Mesendoderm (in vitro differentiated cells): ENCODE measurements around the gene HDHD3.
"Not testable (repeated sequence)": the region's sequence is repeated elsewhere in the genome, so short reads cannot be mapped to it uniquely, and the experiment has no call there.

Experiments
- DNase-seq: peaks from one replicate; pipeline ENCODE4 v3.0.0; 2013
- H2AK5ac ChIP-seq: 2 replicates; pipeline ENCODE4 v1.6.1; 2013; ENCODE audit warnings: low read length, inconsistent platforms
- H2BK120ac ChIP-seq: 2 replicates; pipeline ENCODE4 v1.6.1; 2013; ENCODE audit warnings: low read depth, mild to moderate bottlenecking, low read length, moderate library complexity, mixed read lengths
- H2BK15ac ChIP-seq: replicated peaks from 2 replicates; pipeline ENCODE4 v1.6.1; 2013; ENCODE audit warnings: low read depth, mild to moderate bottlenecking, moderate library complexity
- H2BK5ac ChIP-seq: 2 replicates; pipeline ENCODE4 v1.6.1; 2013; ENCODE audit warnings: low read length, inconsistent platforms
- H3K18ac ChIP-seq: 2 replicates; pipeline ENCODE4 v1.6.1; 2013; ENCODE audit warnings: mild to moderate bottlenecking, low read length, mixed read lengths
- H3K23ac ChIP-seq: one replicate; pipeline ENCODE4 v1.6.1; 2013; ENCODE audit warnings: low read length
- H3K27ac ChIP-seq: 2 replicates; pipeline ENCODE4 v1.5.1; 2013; ENCODE audit warnings: low read depth, mild to moderate bottlenecking, inconsistent platforms, low read length, moderate library complexity
- H3K27me3 ChIP-seq: 2 replicates; pipeline ENCODE4 v1.6.1; 2013; ENCODE audit warnings: low read length, control low read depth, mild to moderate bottlenecking, inconsistent platforms; ENCODE audit not compliant: insufficient read depth, poor library complexity
- H3K36me3 ChIP-seq: 2 replicates; pipeline ENCODE4 v1.6.1; 2013; ENCODE audit warnings: low read length, inconsistent platforms; ENCODE audit not compliant: control insufficient read depth, insufficient read depth
- H3K4ac ChIP-seq: one replicate; pipeline ENCODE4 v1.6.1; 2013; ENCODE audit warnings: low read depth, mild to moderate bottlenecking, low read length, moderate library complexity
- H3K4me1 ChIP-seq: 2 replicates; pipeline ENCODE4 v1.6.1; 2013; ENCODE audit warnings: low read depth, low read length, inconsistent platforms; ENCODE audit not compliant: control insufficient read depth
- H3K4me2 ChIP-seq: 2 replicates; pipeline ENCODE4 v1.6.1; 2013; ENCODE audit warnings: low read length
- H3K4me3 ChIP-seq: 2 replicates; pipeline ENCODE4 v1.5.1; 2013; ENCODE audit warnings: mild to moderate bottlenecking, low read length
- H3K56ac ChIP-seq: one replicate; pipeline ENCODE4 v1.6.1; 2013; ENCODE audit warnings: low read length
- H3K79me1 ChIP-seq: 2 replicates; pipeline ENCODE4 v1.6.1; 2013; ENCODE audit warnings: low read length, inconsistent platforms
- H3K79me2 ChIP-seq: 2 replicates; pipeline ENCODE4 v1.6.1; 2013; ENCODE audit warnings: mild to moderate bottlenecking, low read length; ENCODE audit not compliant: control insufficient read depth, insufficient read depth
- H3K9ac ChIP-seq: 2 replicates; pipeline ENCODE4 v1.6.1; 2013; ENCODE audit warnings: low read length, inconsistent platforms
- H4K5ac ChIP-seq: one replicate; pipeline ENCODE4 v1.6.1; 2013; ENCODE audit warnings: low read length
- H4K8ac ChIP-seq: one replicate; pipeline ENCODE4 v1.6.1; 2013; ENCODE audit warnings: low read depth, mild to moderate bottlenecking, control low read depth, low read length, moderate library complexity
- WGBS: extraction: QIAGEN DNeasy Blood & Tissue Kit; methylation state at CpG from one replicate; pipeline ENCODE4 v1.1.7; 2013; ENCODE audit warnings: low lambda C conversion rate, missing lambda C conversion rate; ENCODE audit not compliant: insufficient coverage; ENCODE audit errors: extremely low coverage; 5-methylcytosine and 5-hydroxymethylcytosine counted together

The HDHD3 gene

DNA sequence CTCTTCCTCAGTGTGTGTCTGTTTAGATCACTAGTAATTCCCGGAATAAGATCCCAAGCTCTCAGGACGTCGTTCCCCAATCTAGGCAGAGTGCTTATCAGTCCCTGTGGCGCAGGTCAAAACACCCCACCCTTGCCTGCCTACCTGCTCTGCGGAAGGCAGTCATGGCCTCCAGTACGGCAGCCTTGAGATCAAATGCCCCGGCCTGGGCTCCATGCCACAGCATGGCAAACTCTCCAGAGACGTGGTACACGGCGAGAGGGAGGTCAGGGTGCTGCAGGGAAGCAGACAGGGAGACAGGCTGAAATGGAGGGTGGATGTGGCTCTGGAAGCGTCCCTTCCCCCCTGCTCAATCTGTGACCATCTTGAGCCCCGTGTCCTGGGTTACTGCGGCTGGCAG, 12.0 kb upstream of the HDHD3 start:
- Histone ChIP-seq H4K8ac (no peak overlapping the region), H3K18ac (no peak overlapping the region), H3K23ac (no peak overlapping the region), H3K27me3 (no peaks in the 10 kb centered on the region), H3K79me2 (no peaks in the 10 kb centered on the region), H3K4me2 (no peak overlapping the region), H4K5ac (no peak overlapping the region), H3K36me3 (peaks cover 4% of the 10 kb centered on the region), H2BK120ac (no peak overlapping the region), H3K4ac (no peak overlapping the region), H2BK15ac (no peak overlapping the region), H2BK5ac (no peak overlapping the region), H3K27ac (no peak overlapping the region), H3K9ac (no peak overlapping the region), H3K4me1 (no peaks in the 10 kb centered on the region), H3K79me1 (no peaks in the 10 kb centered on the region), H3K56ac (no peak overlapping the region), H3K4me3 (no peak overlapping the region), H2AK5ac (no peak overlapping the region)
- WGBS = no CpG with 5 or more reads among the region's 13 CpGs
- DNase-seq = no peak

DNA sequence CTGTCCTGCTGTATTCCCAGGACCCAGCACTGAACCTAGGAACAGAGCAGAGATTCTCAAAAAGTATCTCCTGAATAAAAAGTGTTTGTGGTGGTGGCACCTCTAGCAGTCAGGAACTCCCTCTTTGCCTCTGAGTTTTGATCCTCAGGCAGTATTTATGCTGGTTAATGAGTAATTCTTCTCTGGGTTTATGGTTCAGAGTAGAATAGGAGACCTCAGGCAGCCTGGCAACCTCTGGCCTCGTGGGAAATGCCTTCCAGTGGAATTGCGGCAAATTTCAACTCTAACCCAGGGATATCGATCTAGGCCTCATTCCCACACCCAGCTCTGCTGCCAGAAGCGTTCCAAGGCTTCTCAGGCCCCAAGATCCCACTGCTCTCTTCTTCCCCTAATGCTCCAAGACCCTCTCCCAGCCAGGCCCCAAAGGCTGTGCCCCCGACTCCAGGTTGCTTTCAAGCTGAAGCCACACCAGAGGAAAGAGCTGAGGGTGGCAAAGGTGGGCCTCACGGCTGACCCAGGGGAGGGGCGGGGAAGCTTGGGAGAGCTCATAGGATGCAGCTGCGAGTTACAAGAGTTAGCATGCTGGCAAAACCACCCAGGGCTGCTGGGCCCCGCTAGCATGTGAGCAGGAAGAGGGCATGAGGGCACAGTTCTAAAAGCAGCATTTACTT, 10.9 kb upstream of the HDHD3 start:
- H3K36me3 ChIP-seq = peaks cover 4% of the 10 kb centered on the region
- no peak for DNase-seq

DNA sequence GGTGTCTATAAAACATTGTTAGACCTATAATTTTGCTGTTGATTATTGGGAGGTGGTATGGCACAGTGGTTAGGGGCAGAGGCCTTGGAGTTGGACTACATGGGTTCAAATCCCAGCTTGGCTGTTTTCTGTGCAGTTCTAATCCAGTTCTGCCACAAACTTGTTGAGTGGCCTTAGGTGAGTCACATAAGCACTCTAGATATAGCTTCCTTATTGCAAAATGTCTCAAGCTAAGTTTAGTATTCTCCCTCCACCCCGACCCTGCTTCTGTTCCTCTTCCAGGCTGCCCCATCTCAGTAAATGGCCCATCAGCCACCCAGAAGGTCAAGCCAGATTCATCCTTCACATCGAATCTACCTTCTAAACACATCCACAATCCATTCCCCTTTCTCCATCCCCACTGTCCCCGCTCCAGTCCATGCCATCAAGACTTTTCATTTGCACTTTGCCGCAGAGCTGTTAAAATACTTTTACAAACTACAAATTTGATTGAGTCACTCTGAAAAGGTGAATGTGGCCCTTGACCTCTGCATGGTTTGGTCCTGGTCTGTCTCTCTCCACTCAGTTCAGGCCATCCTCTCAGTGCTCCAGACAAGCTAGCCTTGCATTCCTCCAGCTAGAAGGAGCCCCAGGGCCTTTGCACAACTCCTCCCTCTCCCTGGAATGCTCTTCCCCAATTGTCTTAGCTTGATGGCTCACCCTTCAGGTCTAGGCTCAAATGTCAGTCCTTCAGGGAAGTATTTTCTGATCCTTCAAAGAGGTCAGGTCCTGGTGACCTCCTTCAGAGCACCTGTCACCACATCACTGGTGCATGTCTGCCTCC, 10.0 kb upstream of the HDHD3 start:
- H3K4me1 ChIP-seq = no peaks in the 10 kb centered on the region
- no peaks in the 10 kb centered on the region for H3K79me2 ChIP-seq
- no peak overlapping the region for H2BK5ac ChIP-seq
- H3K18ac ChIP-seq = no peak overlapping the region
- H3K36me3 ChIP-seq = peaks cover 4% of the 10 kb centered on the region
- DNase-seq = peak; percentile 35
- H2AK5ac ChIP-seq = no peak overlapping the region
- H3K23ac ChIP-seq = no peak overlapping the region
- H3K27me3 ChIP-seq = no peaks in the 10 kb centered on the region
- H3K79me1 ChIP-seq = no peaks in the 10 kb centered on the region
- H3K27ac ChIP-seq = no peak overlapping the region
- H3K4me3 ChIP-seq = no peak overlapping the region
- no peak overlapping the region for H3K9ac ChIP-seq
- no peak overlapping the region for H2BK120ac ChIP-seq
- no peak overlapping the region for H4K5ac ChIP-seq
- no peak overlapping the region for H2BK15ac ChIP-seq
- H3K56ac ChIP-seq = no peak overlapping the region
- H3K4ac ChIP-seq = no peak overlapping the region
- WGBS = 100% methylated on average over 1 of the region's 4 CpGs
- no peak overlapping the region for H4K8ac ChIP-seq
- H3K4me2 ChIP-seq = no peak overlapping the region

More for the DNA sequence above, 10.9 kb upstream of the HDHD3 start:
- no peak overlapping the region for H4K5ac ChIP-seq
- H3K23ac ChIP-seq = no peak overlapping the region
- H3K79me2 ChIP-seq = no peaks in the 10 kb centered on the region
- no peak overlapping the region for H3K18ac ChIP-seq
- H3K27me3 ChIP-seq = no peaks in the 10 kb centered on the region
- H4K8ac ChIP-seq = no peak overlapping the region
- H3K4me1 ChIP-seq = no peaks in the 10 kb centered on the region
- H2AK5ac ChIP-seq = no peak overlapping the region
- no peak overlapping the region for H3K4me2 ChIP-seq
- no peak overlapping the region for H3K9ac ChIP-seq
- H2BK120ac ChIP-seq = no peak overlapping the region
- no peak overlapping the region for H2BK5ac ChIP-seq
- no peak overlapping the region for H3K4me3 ChIP-seq
- H3K27ac ChIP-seq = no peak overlapping the region
- no peaks in the 10 kb centered on the region for H3K79me1 ChIP-seq
- H2BK15ac ChIP-seq = no peak overlapping the region
- no CpG with 5 or more reads among the region's 9 CpGs for WGBS
- no peak overlapping the region for H3K56ac ChIP-seq
- no peak overlapping the region for H3K4ac ChIP-seq

DNA sequence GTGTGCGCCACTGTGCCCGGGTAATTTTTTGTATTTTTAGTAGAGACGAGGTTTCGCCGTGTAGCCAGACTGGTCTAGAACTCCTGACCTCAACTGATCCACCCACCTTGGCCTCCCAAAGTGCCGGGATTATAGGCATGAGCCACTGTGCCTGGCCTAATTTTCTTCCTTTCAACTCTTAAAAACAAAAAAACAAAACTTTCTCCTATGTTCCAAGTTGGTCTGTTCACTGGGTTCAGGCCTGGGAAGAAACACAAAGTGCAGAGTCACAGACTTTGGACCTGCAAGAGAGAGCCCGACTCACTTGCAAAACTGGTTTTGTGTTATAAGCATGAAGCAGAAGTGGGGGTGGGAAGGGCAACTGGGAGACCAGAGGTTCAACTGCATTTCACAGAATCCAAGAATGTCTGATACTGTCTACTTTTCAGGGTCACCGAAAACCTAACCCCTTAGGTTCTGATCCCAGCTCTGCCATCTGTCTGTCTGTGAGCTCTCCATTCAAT, 5.2 kb upstream of the HDHD3 start:
- Histone ChIP-seq H3K27ac (no peak overlapping the region), H4K8ac (no peak overlapping the region), H3K4ac (no peak overlapping the region), H3K23ac (no peak overlapping the region), H3K36me3 (no peaks in the 10 kb centered on the region), H3K4me2 (no peak overlapping the region), H3K4me1 (no peaks in the 10 kb centered on the region), H3K27me3 (no peaks in the 10 kb centered on the region), H2BK15ac (no peak overlapping the region), H3K9ac (no peak overlapping the region), H3K4me3 (no peak overlapping the region), H3K18ac (no peak overlapping the region), H2AK5ac (no peak overlapping the region), H2BK5ac (no peak overlapping the region), H3K79me1 (no peaks in the 10 kb centered on the region), H4K5ac (no peak overlapping the region), H3K79me2 (no peaks in the 10 kb centered on the region), H2BK120ac (no peak overlapping the region), H3K56ac (no peak overlapping the region)
- WGBS = no CpG with 5 or more reads among the region's 8 CpGs
- DNase-seq = no peak

DNA sequence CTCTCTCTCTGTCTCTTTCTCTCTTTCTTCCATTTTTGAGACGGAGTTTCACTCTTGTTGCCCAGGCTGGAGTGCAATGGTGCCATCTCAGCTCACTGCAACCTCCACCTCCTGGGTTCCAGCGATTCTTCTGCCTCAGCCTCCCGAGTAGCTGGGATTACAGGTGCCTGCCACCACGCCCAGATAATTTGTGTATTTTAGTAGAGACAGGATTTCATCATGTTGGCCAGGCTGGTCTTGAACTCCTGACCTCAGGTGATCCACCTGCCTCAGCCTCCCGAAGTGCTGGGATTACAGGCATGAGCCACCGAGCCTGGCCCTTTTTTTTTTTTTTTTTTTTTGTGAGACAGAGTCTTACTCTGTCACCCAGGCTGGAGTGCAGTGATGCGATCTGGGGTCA, 4.7 kb upstream of the HDHD3 start:
- not testable (repeated sequence) for H4K8ac ChIP-seq, H3K4me1 ChIP-seq, DNase-seq, H2AK5ac ChIP-seq, H3K56ac ChIP-seq, H3K79me1 ChIP-seq, H3K36me3 ChIP-seq, H3K4me3 ChIP-seq, H3K23ac ChIP-seq, H3K27ac ChIP-seq, H3K4ac ChIP-seq, H2BK15ac ChIP-seq, H3K4me2 ChIP-seq, H3K79me2 ChIP-seq, H3K27me3 ChIP-seq, H2BK120ac ChIP-seq, H3K18ac ChIP-seq, H4K5ac ChIP-seq, H2BK5ac ChIP-seq, H3K9ac ChIP-seq
- no CpG with 5 or more reads among the region's 7 CpGs for WGBS
